K562 (cell line): ENCODE measurements around the gene HCAR2. TPM values are rescaled to one million over a fixed set of nuclear protein-coding genes. Genes with fewer than 3 reads are reported as not detected.

ENCODE experiments used
- ASH1L ChIP-seq: fragments of 450-650 bp; IDR thresholded peaks from 2 replicates; pipeline ENCODE4 v1.6.1; 2018; ENCODE audit warnings: borderline replicate concordance, mild to moderate bottlenecking, low read depth; ENCODE audit not compliant: partially characterized antibody
- HNRNPK ChIP-seq: fragments of 200-400 bp; formaldehyde crosslinking; IDR thresholded peaks from one replicate; pipeline ENCODE4 v1.6.1; 2018; ENCODE audit warnings: mild to moderate bottlenecking, low read depth, low read length; ENCODE audit not compliant: poor library complexity, severe bottlenecking
- MYC ChIP-seq, 2 experiments: fragments of 250-450 bp in 1 of 2; sonication (Bioruptor Pico) in 1 of 2; IDR thresholded peaks; 2 replicates each; pipeline versions ENCODE4 v1.5.1 to v1.6.1; 2012 to 2021; ENCODE audit warnings: low read depth in 2 of 2, borderline replicate concordance in 1 of 2, improper control_type of control experiment in 1 of 2, low read length in 1 of 2, mild to moderate bottlenecking in 1 of 2, moderate library complexity in 1 of 2
- SMAD4 ChIP-seq: fragments of 250-450 bp; sonication (Bioruptor Pico); conservative IDR thresholded peaks from 2 replicates; pipeline ENCODE4 v1.8.0; 2021; ENCODE audit warnings: inconsistent platforms, mild to moderate bottlenecking, moderate library complexity
- THAP7 ChIP-seq: fragments of 250-450 bp; sonication (Bioruptor Pico); IDR thresholded peaks from 2 replicates; pipeline ENCODE4 v1.5.0; 2021
- ZNF143 ChIP-seq: sonication (generic); formaldehyde crosslinking; IDR thresholded peaks from 2 replicates; pipeline ENCODE4 v1.9.0; 2022; ENCODE audit warnings: mild to moderate bottlenecking, missing genetic modification reagents
- ZNF316 ChIP-seq: fragments of 450-650 bp; IDR thresholded peaks from 2 replicates; pipeline ENCODE4 v1.6.1; 2016
- polyA plus RNA-seq, 8 experiments: library from polyadenylated mRNA; depleted of rRNA in 4 of 8; stranded (reverse) in 5 of 8; unstranded in 3 of 8; fragments of >200 nt; fragmentation: Nextera tagmentation in 2 of 8; fragmentation: Illumina TruSeq in 1 of 8; extraction: Ambion mirVana in 2 of 8; extraction: Trizol in 1 of 8; gene quantifications; 2 replicates each; pipeline versions ENCODE4 v1.2.1 to v1.2.3, GENCODE V29; 2011 to 2014; ENCODE audit warnings: inconsistent platforms in 1 of 8, missing spikeins in 1 of 8
- total RNA-seq, 7 experiments: library from RNA; depleted of rRNA in 6 of 7; stranded (reverse); fragments of >200 nt in 6 of 7; fragmentation: Illumina TruSeq in 2 of 7; extraction: Trizol in 2 of 7; gene quantifications; 2 replicates each; pipeline versions ENCODE4 v1.2.1 to v1.2.3, GENCODE V29; 2011 to 2021; ENCODE audit warnings: low replicate concordance in 1 of 7
- TF ChIP-seq, protein P1 (sequence below), 2 experiments: fragments of 450-650 bp; conservative IDR thresholded peaks; 2 replicates each; pipeline ENCODE4 v1.6.1; 2017; ENCODE audit warnings: mild to moderate bottlenecking in 2 of 2, moderate library complexity in 2 of 2
- TF ChIP-seq, protein P2 (sequence below): fragments of 450-650 bp; formaldehyde crosslinking; IDR thresholded peaks from 2 replicates; pipeline ENCODE4 v1.4.0; 2022; ENCODE audit warnings: missing genetic modification characterization
- TF ChIP-seq, protein P3 (sequence below): sonication (generic); formaldehyde crosslinking; IDR thresholded peaks from 2 replicates; pipeline ENCODE4 v1.8.1; 2023; ENCODE audit warnings: mild to moderate bottlenecking, missing genetic modification reagents
- TF ChIP-seq, protein P4 (sequence below): fragments of 450-650 bp; formaldehyde crosslinking; IDR thresholded peaks from 2 replicates; pipeline ENCODE4 v1.4.0; 2020; ENCODE audit warnings: mild to moderate bottlenecking, moderate library complexity
- TF ChIP-seq, protein P5 (sequence below): fragments of 250-450 bp; sonication (Bioruptor Pico); IDR thresholded peaks from 2 replicates; pipeline ENCODE4 v1.4.0; 2020

HCAR2 gene
- total and polyA plus RNA-seq, 9 of the 15 experiments (the other 6 are each of a cell fraction or from before 2014, with no cell fraction given), result not detected

GRCh38 chr12:122740351-122740750 lies 37.2 kb upstream of the HCAR2 start (continued):
- TF ChIP-seq, protein P1, sequence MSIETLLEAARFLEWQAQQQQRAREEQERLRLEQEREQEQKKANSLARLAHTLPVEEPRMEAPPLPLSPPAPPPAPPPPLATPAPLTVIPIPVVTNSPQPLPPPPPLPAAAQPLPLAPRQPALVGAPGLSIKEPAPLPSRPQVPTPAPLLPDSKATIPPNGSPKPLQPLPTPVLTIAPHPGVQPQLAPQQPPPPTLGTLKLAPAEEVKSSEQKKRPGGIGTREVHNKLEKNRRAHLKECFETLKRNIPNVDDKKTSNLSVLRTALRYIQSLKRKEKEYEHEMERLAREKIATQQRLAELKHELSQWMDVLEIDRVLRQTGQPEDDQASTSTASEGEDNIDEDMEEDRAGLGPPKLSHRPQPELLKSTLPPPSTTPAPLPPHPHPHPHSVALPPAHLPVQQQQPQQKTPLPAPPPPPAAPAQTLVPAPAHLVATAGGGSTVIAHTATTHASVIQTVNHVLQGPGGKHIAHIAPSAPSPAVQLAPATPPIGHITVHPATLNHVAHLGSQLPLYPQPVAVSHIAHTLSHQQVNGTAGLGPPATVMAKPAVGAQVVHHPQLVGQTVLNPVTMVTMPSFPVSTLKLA (conservative IDR thresholded peaks at IDR 0.05), result no peak
- TF ChIP-seq, protein P2, sequence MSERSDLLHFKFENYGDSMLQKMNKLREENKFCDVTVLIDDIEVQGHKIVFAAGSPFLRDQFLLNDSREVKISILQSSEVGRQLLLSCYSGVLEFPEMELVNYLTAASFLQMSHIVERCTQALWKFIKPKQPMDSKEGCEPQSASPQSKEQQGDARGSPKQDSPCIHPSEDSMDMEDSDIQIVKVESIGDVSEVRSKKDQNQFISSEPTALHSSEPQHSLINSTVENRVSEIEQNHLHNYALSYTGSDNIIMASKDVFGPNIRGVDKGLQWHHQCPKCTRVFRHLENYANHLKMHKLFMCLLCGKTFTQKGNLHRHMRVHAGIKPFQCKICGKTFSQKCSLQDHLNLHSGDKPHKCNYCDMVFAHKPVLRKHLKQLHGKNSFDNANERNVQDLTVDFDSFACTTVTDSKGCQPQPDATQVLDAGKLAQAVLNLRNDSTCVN, result no peak
- no peak for TF ChIP-seq SMAD4 (CRISPR knock-in tag)
- no peak for TF ChIP-seq ZNF143 (CRISPR knock-in tag)
- no peak for TF ChIP-seq HNRNPK
- TF ChIP-seq, protein P3, sequence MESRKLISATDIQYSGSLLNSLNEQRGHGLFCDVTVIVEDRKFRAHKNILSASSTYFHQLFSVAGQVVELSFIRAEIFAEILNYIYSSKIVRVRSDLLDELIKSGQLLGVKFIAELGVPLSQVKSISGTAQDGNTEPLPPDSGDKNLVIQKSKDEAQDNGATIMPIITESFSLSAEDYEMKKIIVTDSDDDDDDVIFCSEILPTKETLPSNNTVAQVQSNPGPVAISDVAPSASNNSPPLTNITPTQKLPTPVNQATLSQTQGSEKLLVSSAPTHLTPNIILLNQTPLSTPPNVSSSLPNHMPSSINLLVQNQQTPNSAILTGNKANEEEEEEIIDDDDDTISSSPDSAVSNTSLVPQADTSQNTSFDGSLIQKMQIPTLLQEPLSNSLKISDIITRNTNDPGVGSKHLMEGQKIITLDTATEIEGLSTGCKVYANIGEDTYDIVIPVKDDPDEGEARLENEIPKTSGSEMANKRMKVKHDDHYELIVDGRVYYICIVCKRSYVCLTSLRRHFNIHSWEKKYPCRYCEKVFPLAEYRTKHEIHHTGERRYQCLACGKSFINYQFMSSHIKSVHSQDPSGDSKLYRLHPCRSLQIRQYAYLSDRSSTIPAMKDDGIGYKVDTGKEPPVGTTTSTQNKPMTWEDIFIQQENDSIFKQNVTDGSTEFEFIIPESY (CRISPR knock-in tag), result no peak
- no peak for TF ChIP-seq THAP7 (CRISPR knock-in tag)
- TF ChIP-seq, protein P4, sequence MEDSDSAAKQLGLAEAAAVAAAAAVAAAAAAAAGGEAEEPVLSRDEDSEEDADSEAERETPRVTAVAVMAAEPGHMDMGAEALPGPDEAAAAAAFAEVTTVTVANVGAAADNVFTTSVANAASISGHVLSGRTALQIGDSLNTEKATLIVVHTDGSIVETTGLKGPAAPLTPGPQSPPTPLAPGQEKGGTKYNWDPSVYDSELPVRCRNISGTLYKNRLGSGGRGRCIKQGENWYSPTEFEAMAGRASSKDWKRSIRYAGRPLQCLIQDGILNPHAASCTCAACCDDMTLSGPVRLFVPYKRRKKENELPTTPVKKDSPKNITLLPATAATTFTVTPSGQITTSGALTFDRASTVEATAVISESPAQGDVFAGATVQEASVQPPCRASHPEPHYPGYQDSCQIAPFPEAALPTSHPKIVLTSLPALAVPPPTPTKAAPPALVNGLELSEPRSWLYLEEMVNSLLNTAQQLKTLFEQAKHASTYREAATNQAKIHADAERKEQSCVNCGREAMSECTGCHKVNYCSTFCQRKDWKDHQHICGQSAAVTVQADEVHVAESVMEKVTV (CRISPR knock-in tag), result no peak
- TF ChIP-seq ASH1L, result no peak
- no peak for TF ChIP-seq ZNF316
- TF ChIP-seq, protein P5, sequence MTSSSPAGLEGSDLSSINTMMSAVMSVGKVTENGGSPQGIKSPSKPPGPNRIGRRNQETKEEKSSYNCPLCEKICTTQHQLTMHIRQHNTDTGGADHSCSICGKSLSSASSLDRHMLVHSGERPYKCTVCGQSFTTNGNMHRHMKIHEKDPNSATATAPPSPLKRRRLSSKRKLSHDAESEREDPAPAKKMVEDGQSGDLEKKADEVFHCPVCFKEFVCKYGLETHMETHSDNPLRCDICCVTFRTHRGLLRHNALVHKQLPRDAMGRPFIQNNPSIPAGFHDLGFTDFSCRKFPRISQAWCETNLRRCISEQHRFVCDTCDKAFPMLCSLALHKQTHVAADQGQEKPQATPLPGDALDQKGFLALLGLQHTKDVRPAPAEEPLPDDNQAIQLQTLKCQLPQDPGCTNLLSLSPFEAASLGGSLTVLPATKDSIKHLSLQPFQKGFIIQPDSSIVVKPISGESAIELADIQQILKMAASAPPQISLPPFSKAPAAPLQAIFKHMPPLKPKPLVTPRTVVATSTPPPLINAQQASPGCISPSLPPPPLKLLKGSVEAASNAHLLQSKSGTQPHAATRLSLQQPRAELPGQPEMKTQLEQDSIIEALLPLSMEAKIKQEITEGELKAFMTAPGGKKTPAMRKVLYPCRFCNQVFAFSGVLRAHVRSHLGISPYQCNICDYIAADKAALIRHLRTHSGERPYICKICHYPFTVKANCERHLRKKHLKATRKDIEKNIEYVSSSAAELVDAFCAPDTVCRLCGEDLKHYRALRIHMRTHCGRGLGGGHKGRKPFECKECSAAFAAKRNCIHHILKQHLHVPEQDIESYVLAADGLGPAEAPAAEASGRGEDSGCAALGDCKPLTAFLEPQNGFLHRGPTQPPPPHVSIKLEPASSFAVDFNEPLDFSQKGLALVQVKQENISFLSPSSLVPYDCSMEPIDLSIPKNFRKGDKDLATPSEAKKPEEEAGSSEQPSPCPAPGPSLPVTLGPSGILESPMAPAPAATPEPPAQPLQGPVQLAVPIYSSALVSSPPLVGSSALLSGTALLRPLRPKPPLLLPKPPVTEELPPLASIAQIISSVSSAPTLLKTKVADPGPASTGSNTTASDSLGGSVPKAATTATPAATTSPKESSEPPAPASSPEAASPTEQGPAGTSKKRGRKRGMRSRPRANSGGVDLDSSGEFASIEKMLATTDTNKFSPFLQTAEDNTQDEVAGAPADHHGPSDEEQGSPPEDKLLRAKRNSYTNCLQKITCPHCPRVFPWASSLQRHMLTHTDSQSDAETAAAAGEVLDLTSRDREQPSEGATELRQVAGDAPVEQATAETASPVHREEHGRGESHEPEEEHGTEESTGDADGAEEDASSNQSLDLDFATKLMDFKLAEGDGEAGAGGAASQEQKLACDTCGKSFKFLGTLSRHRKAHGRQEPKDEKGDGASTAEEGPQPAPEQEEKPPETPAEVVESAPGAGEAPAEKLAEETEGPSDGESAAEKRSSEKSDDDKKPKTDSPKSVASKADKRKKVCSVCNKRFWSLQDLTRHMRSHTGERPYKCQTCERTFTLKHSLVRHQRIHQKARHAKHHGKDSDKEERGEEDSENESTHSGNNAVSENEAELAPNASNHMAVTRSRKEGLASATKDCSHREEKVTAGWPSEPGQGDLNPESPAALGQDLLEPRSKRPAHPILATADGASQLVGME (CRISPR knock-in tag), result no peak
- no peak for TF ChIP-seq MYC (IDR thresholded peaks at IDR 0.05; ENCODE audit: low read depth, low read length)
- TF ChIP-seq MYC (CRISPR knock-in tag; IDR thresholded peaks at IDR 0.05; ENCODE audit: borderline replicate concordance, low read depth), result no peak
